A549 treated with DMSO at 1 μM for 4 hours (cell line): ENCODE measurements around the gene ATG2B. TPM values are rescaled to one million over a fixed set of nuclear protein-coding genes. Genes with fewer than 3 reads are reported as not detected.

ENCODE experiments used
- total RNA-seq: library from RNA; stranded (reverse); fragments of 200-300 nt; extraction: Qiagen RNA extraction; gene quantifications from 5 replicates; pipeline ENCODE4 v1.2.3, GENCODE V29; 2022; ENCODE audit warnings: low read depth

ATG2B gene
- total RNA-seq = 7.7 to 10.1 TPM (median 9.2 TPM) in 5 replicates

GRCh38 chr14:96362965-96363750, at the start of gene ATG2B, which contains the start of gene GSKIP:
Gene ATG2B, minus strand, starts transcription at chr14:96363341. Its CDS starts 365 bp downstream, at chr14:96362976.
Gene GSKIP, plus strand, starts transcription at chr14:96363526. Its CDS starts 18,722 bp downstream, at chr14:96382248.

GRCh38 chr14:96255501-96256366, 107.4 kb downstream of the ATG2B start, which contains the start of gene BDKRB1:
Gene BDKRB1, plus strand, starts transcription at chr14:96256210. Its CDS starts 7,473 bp downstream, at chr14:96263683.

Other genes with a start within 250 kb of the ATG2B start
- 3.2 to 6.6 TPM (median 5.9 TPM) in 5 replicates for gene BDKRB2, start 158.5 kb downstream of the ATG2B start, total RNA-seq
- 0.58 to 2.3 TPM (median 1.3 TPM) in 5 replicates for gene BDKRB1, start 107.1 kb downstream of the ATG2B start, total RNA-seq
- gene GSKIP, start 185 bp upstream of the ATG2B start, total RNA-seq = 17.4 to 26.6 TPM (median 20.8 TPM) in 5 replicates
- gene AK7, start 28.8 kb upstream of the ATG2B start, total RNA-seq = 1.6 to 2.7 TPM (median 2.5 TPM) in 5 replicates
- gene PAPOLA, start 139.0 kb upstream of the ATG2B start, total RNA-seq = 84.4 to 107 TPM (median 101 TPM) in 5 replicates